Measurements from ENCODE around the gene SEC61B. TPM values are rescaled to one million over a fixed set of nuclear protein-coding genes. Genes with fewer than 3 reads are reported as not detected.

Gene SEC61B
- total RNA-seq, 3 donors from 2014 or later: 81.5 to 122 (median 81.7) TPM

DNA sequence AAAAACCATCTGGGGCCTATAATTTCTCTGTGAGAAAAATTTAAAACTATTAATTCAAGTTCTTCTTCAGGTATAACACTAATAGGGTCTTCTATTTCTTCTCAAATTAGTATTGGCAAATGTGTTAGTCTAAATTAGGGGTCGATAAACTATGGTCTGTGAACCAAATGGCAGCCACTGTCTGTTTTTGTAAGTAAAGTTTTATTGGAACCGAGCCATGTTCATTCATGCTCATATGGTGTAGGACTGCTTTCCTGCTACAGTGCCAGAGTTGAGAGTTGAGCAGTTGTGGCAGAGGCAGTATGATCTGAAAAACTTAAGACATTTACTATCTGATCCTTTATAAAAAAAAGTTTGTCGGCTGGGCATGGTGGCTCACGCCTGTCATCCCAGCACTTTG, 29.1 kb downstream of the SEC61B start:
- ATAC-seq (no peak), DNase-seq (no peak)
- Histone ChIP-seq H3K4me3 (no peak overlapping the region), H3K36me3 (ENCODE audit: low read depth) (no peaks in the 10 kb centered on the region), H3K4me1 (ENCODE audit: low read depth) (no peaks in the 10 kb centered on the region), H3K9me3 (no peaks in the 10 kb centered on the region)
- intact Hi-C loops (cut with DNase I, micrococcal nuclease): no loop called here
- TF ChIP-seq, protein P1, sequence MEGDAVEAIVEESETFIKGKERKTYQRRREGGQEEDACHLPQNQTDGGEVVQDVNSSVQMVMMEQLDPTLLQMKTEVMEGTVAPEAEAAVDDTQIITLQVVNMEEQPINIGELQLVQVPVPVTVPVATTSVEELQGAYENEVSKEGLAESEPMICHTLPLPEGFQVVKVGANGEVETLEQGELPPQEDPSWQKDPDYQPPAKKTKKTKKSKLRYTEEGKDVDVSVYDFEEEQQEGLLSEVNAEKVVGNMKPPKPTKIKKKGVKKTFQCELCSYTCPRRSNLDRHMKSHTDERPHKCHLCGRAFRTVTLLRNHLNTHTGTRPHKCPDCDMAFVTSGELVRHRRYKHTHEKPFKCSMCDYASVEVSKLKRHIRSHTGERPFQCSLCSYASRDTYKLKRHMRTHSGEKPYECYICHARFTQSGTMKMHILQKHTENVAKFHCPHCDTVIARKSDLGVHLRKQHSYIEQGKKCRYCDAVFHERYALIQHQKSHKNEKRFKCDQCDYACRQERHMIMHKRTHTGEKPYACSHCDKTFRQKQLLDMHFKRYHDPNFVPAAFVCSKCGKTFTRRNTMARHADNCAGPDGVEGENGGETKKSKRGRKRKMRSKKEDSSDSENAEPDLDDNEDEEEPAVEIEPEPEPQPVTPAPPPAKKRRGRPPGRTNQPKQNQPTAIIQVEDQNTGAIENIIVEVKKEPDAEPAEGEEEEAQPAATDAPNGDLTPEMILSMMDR (IDR thresholded peaks at IDR 0.05): no peak

DNA sequence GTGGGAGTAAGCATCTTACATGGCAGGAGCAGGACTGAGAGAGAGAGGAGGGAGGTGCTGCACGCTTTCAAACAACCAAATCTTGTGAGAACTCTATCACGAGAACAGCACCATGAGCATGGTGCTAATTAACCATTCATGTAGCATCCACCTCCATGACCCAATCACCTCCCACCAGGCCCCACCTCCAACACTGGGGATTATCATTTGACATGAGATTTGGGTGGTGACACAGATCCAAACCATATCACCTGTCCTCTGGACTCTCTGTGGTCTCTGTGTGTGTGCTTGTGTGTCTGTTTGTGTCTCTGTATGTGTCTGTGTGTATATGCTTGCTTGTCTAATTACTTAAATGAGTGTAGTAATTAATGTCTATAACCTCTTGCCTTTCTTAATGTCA, 31.1 kb downstream of the SEC61B start:
- Histone ChIP-seq H3K4me3 (no peak overlapping the region), H3K9me3 (no peaks in the 10 kb centered on the region), H3K4me1 (ENCODE audit: low read depth) (no peaks in the 10 kb centered on the region), H3K36me3 (ENCODE audit: low read depth) (no peaks in the 10 kb centered on the region)
- DNase-seq (no peak), ATAC-seq (no peak)
- TF ChIP-seq, protein P1 (IDR thresholded peaks at IDR 0.05): no peak
- intact Hi-C loops (cut with DNase I, micrococcal nuclease): no loop called here

- ATAC-seq: peak; percentile 64
- Histone ChIP-seq H3K9me3 (no peaks in the 10 kb centered on the region), H3K4me3 (no peak overlapping the region), H3K36me3 (ENCODE audit: low read depth) (no peaks in the 10 kb centered on the region), H3K4me1 (ENCODE audit: low read depth) (no peaks in the 10 kb centered on the region)
- peak; percentile 20 to 56 (median 28) for DNase-seq
- TF ChIP-seq, protein P1 (IDR thresholded peaks at IDR 0.05): no peak
- intact Hi-C loops (cut with DNase I, micrococcal nuclease): no loop called here
These were observed 31.8 kb downstream of the SEC61B start for GRCh38 chr9:99253772-99254431.

DNA sequence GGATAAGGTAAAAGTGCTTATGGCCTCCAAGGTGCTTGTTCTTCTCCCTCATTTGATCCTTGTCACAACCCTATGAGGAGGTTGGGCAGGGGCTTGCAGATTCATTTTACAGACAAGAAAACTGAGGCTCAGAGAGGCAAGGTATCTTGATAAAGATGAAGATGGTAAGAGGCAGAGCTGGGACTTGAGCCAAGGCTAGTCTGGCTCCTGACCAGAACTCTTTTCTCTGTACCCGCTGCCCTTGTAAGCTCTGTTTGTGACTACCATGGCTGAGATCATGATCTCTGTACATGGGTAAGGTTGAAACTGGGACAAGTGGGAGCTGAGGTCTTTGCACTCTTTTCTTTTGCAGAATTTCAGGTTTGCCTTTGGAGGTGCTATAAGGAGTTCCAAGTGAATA, 33.6 kb downstream of the SEC61B start:
- Histone ChIP-seq H3K9me3 (no peaks in the 10 kb centered on the region), H3K4me3 (no peak overlapping the region), H3K4me1 (ENCODE audit: low read depth) (no peaks in the 10 kb centered on the region), H3K36me3 (ENCODE audit: low read depth) (no peaks in the 10 kb centered on the region)
- intact Hi-C loops (cut with DNase I, micrococcal nuclease): no loop called here
- DNase-seq (no peak), ATAC-seq (no peak)
- TF ChIP-seq, protein P1 (IDR thresholded peaks at IDR 0.05): no peak

DNA sequence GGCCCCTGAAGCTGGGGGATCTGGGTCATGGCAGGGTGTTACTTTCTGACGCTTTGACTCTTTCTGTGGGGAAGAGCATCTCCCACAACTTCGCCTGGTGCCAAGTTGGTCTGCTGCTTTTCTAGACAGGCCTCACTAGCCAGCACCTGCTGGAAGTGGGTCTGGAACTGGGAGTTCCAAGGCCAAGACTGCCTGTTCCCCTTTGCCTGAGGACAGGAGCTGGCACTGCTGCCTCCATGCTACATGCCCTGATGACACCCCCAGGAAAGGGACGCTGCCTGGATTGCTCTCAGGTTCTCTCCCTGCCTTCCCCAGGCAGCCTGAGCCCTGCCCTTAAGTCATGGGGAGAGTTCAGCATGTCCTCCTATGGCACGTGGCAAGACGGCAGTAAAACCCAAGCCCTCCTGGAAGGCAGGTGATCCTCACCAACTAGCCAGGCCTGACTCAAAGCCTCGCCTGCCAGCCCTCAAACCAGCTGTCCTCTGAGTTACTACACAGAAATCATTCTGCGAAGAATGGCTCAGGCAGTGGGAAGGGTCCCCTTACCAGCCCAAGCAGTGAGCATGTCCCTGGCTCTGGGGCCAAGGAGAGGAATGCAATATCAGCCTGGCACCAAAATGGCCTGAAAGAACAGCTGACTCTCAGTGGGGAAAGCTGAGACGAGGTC, 35.8 kb downstream of the SEC61B start:
- no peak for ATAC-seq
- no peaks in the 10 kb centered on the region for H3K4me1 ChIP-seq (ENCODE audit: low read depth)
- H3K4me3 ChIP-seq: no peak overlapping the region
- TF ChIP-seq, protein P1 (IDR thresholded peaks at IDR 0.05): no peak
- DNase-seq: no peak
- no peaks in the 10 kb centered on the region for H3K9me3 ChIP-seq
- intact Hi-C loops (cut with DNase I, micrococcal nuclease): no loop called here
- H3K36me3 ChIP-seq (ENCODE audit: low read depth): no peaks in the 10 kb centered on the region

Measured in mucosa of descending colon (tissue), 3 donors.